NCI-H128 (cell line): ENCODE data around the gene PGBD4.
"Not testable (repeated sequence)": the region's sequence is repeated elsewhere in the genome, so short reads cannot be mapped to it uniquely, and the experiment has no call there.

Experiments
- DNase-seq: peaks from one replicate; lab custom pipeline; 2025; ENCODE audit not compliant: unreplicated experiment; lab: John Stamatoyannopoulos, UW

Gene PGBD4

DNA sequence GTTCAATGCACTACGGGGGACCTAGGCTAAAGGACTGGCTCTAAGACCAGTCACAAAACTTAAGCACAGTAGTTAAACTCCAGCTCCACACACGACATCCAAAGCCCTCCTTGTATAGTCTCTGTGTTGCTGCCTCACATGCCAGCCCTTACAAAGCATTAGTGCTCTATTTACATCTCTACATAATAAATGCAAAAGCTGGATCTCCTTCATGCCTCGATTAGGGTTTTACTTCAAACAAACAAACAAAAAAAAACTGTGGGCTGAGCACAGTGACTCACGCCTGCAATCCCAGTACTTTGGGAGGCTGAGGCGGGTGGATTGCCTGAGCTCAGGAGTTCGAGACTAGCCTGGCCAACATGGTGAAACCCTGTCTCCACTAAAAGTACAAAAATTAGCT is 9.6 kb downstream of the PGBD4 start:
- no peak for DNase-seq

DNA sequence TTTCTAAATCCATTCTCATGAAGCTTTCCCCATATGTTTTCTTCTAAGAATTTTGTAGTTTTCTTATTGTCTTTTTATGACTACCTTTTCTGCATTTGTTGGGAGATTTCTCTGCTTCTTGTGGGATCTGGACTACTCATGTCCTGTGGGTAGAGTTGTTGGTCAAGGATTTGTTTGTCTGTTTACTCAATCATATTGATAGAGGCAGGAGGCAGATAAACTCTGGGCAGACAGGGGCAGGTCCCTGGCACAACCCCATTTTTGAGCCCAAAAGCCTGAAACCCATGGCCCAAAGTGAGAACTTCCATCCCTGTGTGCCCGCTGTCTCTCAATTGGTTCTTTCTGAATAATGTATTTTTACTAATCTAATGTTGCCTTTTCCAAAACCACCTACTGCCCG is 12.3 kb downstream of the PGBD4 start:
- no peak for DNase-seq

DNA sequence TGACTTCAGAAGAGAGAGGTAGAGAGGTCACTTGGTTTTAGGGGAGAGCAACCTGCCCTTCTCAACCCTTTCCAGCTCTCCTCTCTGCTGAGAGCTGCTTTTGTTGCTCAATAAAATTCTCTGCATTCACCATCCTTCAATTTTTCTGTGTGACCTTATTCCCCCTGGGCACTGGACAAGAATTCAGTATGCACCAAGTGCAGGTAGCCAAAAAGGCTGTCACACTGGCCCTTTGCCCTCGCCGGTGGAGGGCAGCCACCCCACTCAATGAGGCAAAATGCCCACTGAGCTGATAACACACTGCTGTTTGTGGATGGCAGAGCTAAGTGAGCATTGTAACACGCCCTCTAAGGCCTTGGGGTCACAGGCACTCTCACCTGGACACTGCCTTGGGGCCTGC is 12.9 kb downstream of the PGBD4 start:
- DNase-seq: no peak

- no peak for DNase-seq
These were observed 14.7 kb downstream of the PGBD4 start for GRCh38 chr15:34116620-34117019.

DNA sequence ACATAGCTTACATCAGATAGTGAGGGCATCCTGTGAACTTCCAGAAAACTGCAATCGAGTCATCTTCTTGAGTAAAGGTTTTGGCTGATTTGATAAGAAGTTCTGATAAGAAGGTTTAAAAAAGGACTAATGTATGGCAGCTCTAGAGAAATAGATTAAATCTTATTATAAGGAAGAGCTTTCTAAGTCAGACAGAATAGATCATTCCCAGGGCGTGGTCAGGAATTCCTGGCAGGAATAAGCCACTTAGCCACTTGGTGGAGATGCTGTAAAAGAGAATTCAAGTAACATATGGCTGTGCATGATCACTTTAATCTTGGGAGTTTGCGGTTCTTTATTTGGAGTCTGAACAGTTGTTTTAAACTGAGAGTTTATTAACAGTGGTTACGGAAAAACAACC is 17.4 kb downstream of the PGBD4 start:
- no peak for DNase-seq

- not testable (repeated sequence) for DNase-seq
These were observed 18.5 kb downstream of the PGBD4 start for GRCh38 chr15:34120420-34120819.

GRCh38 chr15:34121786-34122185 is 19.9 kb downstream of the PGBD4 start:
- not testable (repeated sequence) for DNase-seq

GRCh38 chr15:34122771-34123183 is 20.9 kb downstream of the PGBD4 start:
- no peak for DNase-seq

DNA sequence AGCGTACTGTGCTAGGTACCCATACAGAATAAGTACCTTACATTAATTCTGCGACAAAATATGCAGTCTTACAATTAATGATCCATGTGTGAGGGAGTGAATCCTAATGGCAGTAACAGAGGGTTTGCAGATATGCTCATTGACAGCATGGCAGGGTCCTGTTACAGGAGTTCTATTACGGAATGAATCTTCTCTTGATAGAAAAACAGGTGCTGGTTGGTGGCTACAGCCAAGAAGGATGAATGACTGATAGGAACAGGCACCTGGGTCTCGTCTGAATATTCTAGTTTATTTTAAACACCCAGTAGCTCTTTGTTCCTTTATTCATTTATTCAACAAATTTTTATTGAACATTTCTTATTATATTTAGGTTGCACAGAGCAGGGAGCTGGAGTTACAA is 22.8 kb downstream of the PGBD4 start:
- DNase-seq: no peak

DNA sequence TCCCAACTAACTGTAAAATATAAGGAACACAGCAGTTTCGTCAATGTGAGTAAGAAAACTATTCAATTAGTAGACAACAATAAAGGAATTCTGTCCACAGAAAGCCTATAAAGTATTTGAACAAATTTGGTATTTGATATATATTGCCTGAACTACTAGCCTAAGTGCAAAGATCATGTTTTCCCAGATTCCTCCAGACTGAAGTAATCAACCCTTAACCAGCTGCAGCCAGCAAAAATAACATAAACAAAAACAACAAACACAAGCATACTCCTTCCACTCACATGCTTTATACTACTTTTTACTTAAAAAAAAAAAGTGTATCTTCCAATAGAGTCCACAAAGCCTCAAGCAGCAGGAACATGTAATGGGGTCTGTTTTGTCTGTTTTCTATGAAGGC is 24.1 kb downstream of the PGBD4 start:
- DNase-seq: no peak

GRCh38 chr15:34126522-34126921 is 24.6 kb downstream of the PGBD4 start:
- DNase-seq: no peak

GRCh38 chr15:34128898-34129297 is 27.0 kb downstream of the PGBD4 start:
- no peak for DNase-seq

- no peak for DNase-seq
These were observed 31.0 kb downstream of the PGBD4 start for GRCh38 chr15:34132881-34133280.

- DNase-seq: no peak
These were observed 31.6 kb downstream of the PGBD4 start for GRCh38 chr15:34133511-34133910.

GRCh38 chr15:34147371-34148140 is 45.7 kb downstream of the PGBD4 start:
- no peak for DNase-seq

DNA sequence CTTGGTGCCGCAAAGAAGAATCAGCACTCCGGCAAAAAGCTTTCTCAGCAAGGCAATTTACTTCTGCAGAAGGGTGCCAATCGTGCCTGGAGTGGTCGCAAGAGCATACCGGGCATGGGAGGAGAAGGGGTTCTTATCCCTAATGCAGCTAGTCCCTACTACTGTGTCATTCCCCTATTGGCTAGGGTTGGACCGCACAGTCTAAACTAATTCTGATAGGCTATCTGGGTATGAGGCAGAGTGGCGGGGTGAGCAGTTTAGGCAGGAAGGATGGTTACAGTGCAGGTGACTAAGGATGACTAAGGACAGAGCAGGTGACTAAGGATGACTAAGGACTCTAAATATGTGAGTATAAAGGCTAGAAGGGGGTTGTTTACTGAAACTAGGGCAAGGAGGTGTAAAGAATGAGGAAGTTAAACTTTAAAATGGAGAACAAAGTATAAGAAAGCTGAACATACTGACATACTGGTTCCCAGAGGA is 52.9 kb downstream of the PGBD4 start:
- no peak for DNase-seq

GRCh38 chr15:34155859-34156258 is 54.0 kb downstream of the PGBD4 start:
- no peak for DNase-seq
